GM20000 (cell line): ENCODE measurements around the gene NCKAP5.

Experiments
- DNase-seq: peaks from one replicate; pipeline ENCODE4 v3.0.0; 2012; ENCODE audit warnings: low spot score
- CTCF ChIP-seq: IDR thresholded peaks from 2 replicates; pipeline ENCODE4 v1.5.1; 2012; ENCODE audit warnings: mild to moderate bottlenecking, control low read depth; ENCODE audit errors: extremely low read depth, missing control alignments

The NCKAP5 gene

DNA sequence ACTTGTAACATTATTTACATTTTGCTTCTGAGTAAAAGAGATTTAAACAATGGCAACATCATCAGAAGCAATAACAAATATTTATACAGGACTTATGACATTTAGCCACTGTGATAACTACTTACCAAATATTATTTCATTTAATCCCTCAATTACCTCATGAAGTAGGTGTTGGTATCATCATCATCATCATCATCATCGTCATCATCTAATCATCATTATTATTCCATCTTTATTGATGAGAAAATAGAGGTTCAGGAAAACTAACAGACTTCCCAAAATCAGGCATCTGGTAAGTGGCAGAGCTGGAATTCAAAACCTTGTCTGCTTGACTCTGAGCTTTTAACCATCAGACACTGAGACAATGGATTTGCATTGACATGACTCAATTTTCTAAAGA is 204.4 kb downstream of the NCKAP5 start:
- no peak for TF ChIP-seq CTCF
- DNase-seq, result no peak

GRCh38 chr2:133362061-133362476 is 206.2 kb downstream of the NCKAP5 start:
- no peak for TF ChIP-seq CTCF
- no peak for DNase-seq

GRCh38 chr2:133360882-133361281 is 207.4 kb downstream of the NCKAP5 start:
- TF ChIP-seq CTCF, result no peak
- DNase-seq, result no peak

GRCh38 chr2:133360190-133360589 is 208.1 kb downstream of the NCKAP5 start:
- TF ChIP-seq CTCF, result no peak
- DNase-seq, result no peak

GRCh38 chr2:133352719-133353118 is 215.5 kb downstream of the NCKAP5 start:
- TF ChIP-seq CTCF, result no peak
- no peak for DNase-seq

DNA sequence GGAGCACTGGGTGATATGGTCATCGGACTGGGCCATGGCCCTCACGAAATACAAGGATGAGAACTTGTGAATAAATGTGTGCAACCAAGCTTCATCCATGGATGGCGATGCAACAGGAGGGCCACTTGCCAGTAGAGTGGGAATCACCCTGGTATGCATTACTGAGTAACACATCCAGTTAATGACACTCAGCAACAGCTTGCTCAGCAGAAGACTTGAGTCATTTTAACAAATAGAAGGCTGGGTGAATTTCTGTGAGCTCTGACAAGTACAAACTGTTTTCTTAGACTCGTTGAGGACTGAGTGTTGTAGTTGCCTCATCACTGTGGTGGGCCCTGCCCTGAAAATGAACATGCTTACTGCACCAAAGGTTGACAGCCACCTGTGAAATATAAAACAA is 221.6 kb downstream of the NCKAP5 start:
- TF ChIP-seq CTCF, result no peak
- no peak for DNase-seq

DNA sequence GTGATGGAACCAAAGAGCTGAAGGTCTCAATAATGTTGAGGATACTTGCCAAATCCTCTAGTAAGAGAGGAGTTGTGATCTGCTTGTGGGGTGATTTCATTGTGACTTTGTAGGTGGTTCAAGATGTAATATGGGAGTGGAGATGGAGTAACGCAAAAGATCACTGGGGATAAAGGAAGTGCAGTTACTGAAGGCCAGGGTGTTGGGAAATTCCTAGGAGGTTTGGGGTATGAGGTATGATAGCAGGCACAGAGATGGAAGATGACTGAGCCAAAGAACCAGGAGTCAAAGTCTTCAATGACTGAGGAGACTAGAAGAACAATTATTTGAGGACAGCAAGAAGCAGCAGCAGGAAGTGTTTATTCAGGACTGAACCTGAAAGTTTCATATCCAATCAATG is 222.6 kb downstream of the NCKAP5 start:
- no peak for DNase-seq
- TF ChIP-seq CTCF, result no peak
